Measurements from ENCODE around the gene BIN1. TPM values are rescaled to one million over a fixed set of nuclear protein-coding genes. Genes with fewer than 3 reads are reported as not detected.

Gene BIN1
- total RNA-seq, 4 donors from 2014 or later, result 36.1 to 101 (median 53.9) TPM

- no peak for ATAC-seq
- Histone ChIP-seq H3K27me3 (peaks cover 6% of the 10 kb centered on the region), H3K4me1 (peaks cover 0 to 22% (median 13%) of the 10 kb centered on the region in 3 donors), H3K9me3 (peaks cover 0 to 7% (median 0%) of the 10 kb centered on the region in 3 donors), H3K27ac (no peak overlapping the region), H3K4me3 (no peak overlapping the region), H3K36me3 (no peaks in the 10 kb centered on the region)
- no peak for TF ChIP-seq EP300 (IDR thresholded peaks at IDR 0.05)
- no peak for TF ChIP-seq POLR2AphosphoS5 (IDR thresholded peaks at IDR 0.05)
- TF ChIP-seq POLR2A (IDR thresholded peaks at IDR 0.05), result no peak
- TF ChIP-seq, protein P1, sequence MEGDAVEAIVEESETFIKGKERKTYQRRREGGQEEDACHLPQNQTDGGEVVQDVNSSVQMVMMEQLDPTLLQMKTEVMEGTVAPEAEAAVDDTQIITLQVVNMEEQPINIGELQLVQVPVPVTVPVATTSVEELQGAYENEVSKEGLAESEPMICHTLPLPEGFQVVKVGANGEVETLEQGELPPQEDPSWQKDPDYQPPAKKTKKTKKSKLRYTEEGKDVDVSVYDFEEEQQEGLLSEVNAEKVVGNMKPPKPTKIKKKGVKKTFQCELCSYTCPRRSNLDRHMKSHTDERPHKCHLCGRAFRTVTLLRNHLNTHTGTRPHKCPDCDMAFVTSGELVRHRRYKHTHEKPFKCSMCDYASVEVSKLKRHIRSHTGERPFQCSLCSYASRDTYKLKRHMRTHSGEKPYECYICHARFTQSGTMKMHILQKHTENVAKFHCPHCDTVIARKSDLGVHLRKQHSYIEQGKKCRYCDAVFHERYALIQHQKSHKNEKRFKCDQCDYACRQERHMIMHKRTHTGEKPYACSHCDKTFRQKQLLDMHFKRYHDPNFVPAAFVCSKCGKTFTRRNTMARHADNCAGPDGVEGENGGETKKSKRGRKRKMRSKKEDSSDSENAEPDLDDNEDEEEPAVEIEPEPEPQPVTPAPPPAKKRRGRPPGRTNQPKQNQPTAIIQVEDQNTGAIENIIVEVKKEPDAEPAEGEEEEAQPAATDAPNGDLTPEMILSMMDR (IDR thresholded peaks at IDR 0.05), result no peak
- 90% methylated on average over 2 of the region's 2 CpGs; no CpG with 5 or more reads in 1 of the 2 donors for whole genome bisulfite sequencing, 2 donors (ENCODE audit: low coverage in 1 of 2)
Measured at GRCh38 chr2:127027715-127028114, 79.2 kb downstream of the BIN1 start.

- H3K9me3 ChIP-seq, result peaks cover 0 to 7% (median 0%) of the 10 kb centered on the region in 3 donors
- ATAC-seq, result peak; percentile 92
- peak overlapping the region; percentile 11 to 55 for H3K4me3 ChIP-seq
- no peak for TF ChIP-seq EP300 (IDR thresholded peaks at IDR 0.05)
- TF ChIP-seq, protein P1 (IDR thresholded peaks at IDR 0.05), result peak in 2 of 4 experiments; percentile 12 to 60
- TF ChIP-seq POLR2AphosphoS5 (IDR thresholded peaks at IDR 0.05), result peak; percentile 4
- no peaks in the 10 kb centered on the region for H3K36me3 ChIP-seq
- peaks cover 6% of the 10 kb centered on the region for H3K27me3 ChIP-seq
- H3K4me1 ChIP-seq, result peaks cover 0 to 22% (median 13%) of the 10 kb centered on the region in 3 donors
- 0 to 1% methylated on average over 9 to 12 of the region's 39 CpGs for WGBS, 2 donors (ENCODE audit: low coverage in 1 of 2)
- H3K27ac ChIP-seq, result peak overlapping the region in 3 of 4 donors; percentile 53 to 63 (median 56)
Measured at GRCh38 chr2:127025359-127026166, 81.4 kb downstream of the BIN1 start.

GRCh38 chr2:127024769-127025358 lies 82.1 kb downstream of the BIN1 start:
- TF ChIP-seq POLR2AphosphoS5 (IDR thresholded peaks at IDR 0.05), result no peak
- TF ChIP-seq, protein P1 (IDR thresholded peaks at IDR 0.05), result peak in 2 of 4 experiments; percentile 15 to 43
- TF ChIP-seq EP300 (IDR thresholded peaks at IDR 0.05), result no peak
- Histone ChIP-seq H3K4me1 (peaks cover 0 to 22% (median 13%) of the 10 kb centered on the region in 3 donors), H3K27me3 (no peaks in the 10 kb centered on the region), H3K4me3 (peak overlapping the region; percentile 11 to 55), H3K36me3 (no peaks in the 10 kb centered on the region), H3K27ac (peak overlapping the region in 3 of 4 donors; percentile 53 to 63 (median 56)), H3K9me3 (peaks cover 0 to 7% (median 0%) of the 10 kb centered on the region in 3 donors)
- ATAC-seq, result peak; percentile 54
- 5 to 7% methylated on average over 5 to 6 of the region's 29 CpGs for WGBS, 2 donors (ENCODE audit: low coverage in 1 of 2)

- Histone ChIP-seq H3K9me3 (peaks cover 0 to 7% (median 0%) of the 10 kb centered on the region in 3 donors), H3K27me3 (no peaks in the 10 kb centered on the region), H3K36me3 (no peaks in the 10 kb centered on the region), H3K27ac (no peak overlapping the region), H3K4me1 (peaks cover 0 to 22% (median 13%) of the 10 kb centered on the region in 3 donors), H3K4me3 (no peak overlapping the region)
- ATAC-seq, result no peak
- 73 to 91% methylated on average over 1 of the region's 1 CpG for WGBS, 2 donors (ENCODE audit: low coverage in 1 of 2)
- TF ChIP-seq, protein P1 (IDR thresholded peaks at IDR 0.05), result no peak
- TF ChIP-seq POLR2AphosphoS5 (IDR thresholded peaks at IDR 0.05) (no peak), POLR2A (IDR thresholded peaks at IDR 0.05) (no peak)
Measured at GRCh38 chr2:127023504-127023903, 83.5 kb downstream of the BIN1 start.

Measured in gastroesophageal sphincter (tissue), 4 donors.